CD4-positive, alpha-beta T cell treated with Interleukin-17A for 4 hours (primary cell): Measurements from ENCODE around the gene ETFA.

Source experiments
- DNase-seq: peaks from one replicate; pipeline ENCODE4 v3.0.0-alpha.2; 2020; ENCODE audit warnings: mixed read lengths

The ETFA gene

DNA sequence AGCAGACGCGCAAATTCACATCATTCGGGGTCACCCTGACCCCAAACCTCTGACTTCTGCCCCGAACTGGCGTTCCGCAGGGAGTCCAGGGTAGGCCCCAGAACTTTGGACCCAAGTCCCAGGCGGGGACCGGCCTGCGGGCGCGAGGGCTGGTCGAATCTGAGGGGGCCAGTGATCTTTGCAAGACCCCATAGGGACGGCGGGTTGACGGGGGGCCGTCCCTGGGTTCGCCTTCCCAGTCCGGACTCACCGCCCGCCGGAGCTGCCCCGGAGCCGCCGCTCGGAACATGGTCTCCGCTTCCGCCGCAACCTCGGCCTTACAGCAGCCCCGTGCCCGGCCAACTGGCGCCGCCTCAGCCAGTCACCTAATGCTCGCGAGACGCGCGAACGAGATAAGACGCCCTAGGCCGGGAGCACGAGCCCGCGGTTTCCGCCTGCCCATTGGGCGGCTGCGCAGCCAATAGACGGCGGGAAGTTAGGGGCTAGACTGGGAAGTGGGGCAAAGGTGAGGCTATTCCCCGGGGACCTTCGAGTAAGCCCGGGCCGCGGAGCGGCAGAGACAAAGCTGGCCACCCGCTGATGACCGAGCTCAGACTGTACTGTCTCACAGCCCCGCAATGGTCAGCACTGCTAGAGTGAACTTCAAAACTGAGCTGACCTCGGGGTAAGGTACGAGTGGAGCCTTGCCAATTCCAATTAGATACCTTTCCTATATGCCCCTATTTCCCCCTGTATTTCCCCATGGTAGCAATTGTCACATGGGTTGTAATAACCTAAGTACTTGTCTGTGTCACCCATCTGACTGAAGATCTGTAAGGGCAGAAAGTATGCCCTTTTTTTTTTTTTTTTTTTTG, at the start of gene ETFA:
TSS of gene ETFA (minus strand) at position 370 of the 854 bp plus-strand sequence. CDS start at position 289, 81 bp downstream.
- DNase-seq: peak; percentile 91

DNA sequence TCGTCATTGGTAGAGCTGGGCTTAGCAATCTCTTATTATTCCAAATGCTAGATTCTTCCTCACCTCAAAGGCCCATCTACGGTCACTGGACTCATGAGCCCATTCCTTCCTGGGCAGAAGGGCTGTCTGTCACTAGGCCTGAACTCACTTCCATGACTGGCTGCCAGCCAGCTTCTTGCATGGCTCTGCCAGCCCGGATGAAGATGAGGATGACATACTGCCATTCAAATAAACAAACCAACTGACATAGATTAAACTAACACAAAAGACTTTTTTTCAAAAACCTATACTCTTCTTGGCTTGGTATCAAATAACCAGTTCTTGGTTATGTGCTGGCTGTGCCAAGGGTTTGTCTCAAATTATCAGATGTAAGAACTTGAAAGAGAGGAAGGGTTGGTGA, 49.1 kb upstream of the ETFA start:
- DNase-seq: no peak

DNA sequence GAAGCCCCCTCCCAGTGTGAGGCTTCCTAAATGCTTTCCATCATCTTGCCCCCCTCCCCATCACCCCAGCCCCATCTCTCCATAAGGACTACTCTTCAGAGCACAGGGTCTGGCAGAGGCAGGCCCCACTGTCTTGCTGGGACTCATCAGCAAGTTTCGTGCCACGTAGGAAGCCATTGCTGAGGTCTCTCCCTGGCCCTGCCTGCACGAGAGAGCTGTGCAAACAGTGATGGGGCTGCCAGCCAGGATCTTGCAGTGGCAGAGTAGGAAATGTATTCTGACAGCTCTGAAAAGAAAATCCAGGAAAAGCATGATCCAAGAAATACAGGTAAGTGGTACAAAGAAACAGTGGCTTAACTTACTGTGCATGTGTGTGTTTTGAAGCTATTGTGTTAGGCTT, 47.9 kb upstream of the ETFA start:
- DNase-seq: no peak

DNA sequence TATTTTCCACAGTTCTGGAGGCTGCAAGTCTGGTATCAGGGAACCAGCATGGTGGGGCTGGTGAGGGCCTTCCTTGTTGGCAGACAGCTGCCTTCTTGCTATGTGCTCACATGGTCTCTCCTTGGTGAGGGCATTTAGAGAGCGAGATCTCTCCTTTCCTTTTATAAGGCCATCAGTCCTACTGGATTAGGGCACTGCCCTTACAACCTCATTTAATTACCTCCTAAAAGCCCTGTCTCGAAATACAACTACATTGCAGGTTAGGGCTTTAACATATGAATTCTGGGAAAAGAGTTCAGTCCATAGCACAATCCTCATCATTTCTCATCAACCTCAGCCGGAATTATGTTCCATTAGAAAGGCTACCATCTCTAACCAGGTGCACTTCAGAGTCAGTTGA, 47.2 kb upstream of the ETFA start:
- no peak for DNase-seq

DNA sequence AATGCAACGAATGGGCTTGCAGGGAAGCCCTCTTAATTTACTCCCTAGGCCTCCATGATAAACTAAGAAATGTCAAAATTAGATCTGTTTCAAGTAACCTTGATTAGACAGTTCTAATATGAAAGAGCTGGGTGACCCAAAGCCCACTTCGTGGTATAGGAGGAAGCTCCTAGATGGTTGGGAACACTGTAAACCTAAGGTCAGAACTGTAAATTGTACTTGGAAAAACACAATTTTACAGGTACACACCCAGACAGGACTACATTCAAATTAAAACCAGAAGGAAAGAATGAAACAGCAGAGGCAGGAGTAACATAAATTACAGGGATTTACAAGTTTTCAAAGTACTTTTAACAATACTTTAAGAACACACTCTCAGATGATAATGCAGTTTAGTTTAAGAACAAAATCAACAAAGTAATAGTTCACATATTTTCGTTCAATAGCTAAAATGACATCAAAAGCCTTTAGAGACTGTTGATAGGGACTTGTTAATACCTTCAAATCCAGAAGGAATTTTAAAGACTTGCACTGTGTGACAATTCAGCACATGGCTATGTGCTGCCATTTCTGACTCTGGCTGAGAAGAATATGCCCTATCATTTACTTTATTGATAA, 43.7 kb upstream of the ETFA start:
- DNase-seq: no peak

DNA sequence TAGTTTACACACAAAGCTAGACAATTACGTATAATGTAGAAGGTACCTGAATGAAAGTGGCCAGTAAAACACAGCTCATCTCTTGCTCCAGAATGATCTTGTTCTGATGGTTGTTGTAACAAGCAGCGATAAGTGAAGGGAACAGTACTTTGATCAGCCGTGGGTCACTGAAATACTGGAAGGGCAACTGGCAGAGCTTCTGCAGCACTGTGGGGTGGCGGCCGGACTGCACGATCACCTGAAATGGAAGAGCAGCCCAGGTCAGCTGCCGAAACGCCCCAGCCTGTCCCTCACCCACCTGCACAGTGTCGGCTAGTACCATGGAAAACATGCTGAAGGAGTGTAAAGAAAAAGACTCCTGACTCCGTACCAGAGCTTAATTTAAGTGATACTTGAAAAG, 42.6 kb upstream of the ETFA start:
- DNase-seq: no peak

DNA sequence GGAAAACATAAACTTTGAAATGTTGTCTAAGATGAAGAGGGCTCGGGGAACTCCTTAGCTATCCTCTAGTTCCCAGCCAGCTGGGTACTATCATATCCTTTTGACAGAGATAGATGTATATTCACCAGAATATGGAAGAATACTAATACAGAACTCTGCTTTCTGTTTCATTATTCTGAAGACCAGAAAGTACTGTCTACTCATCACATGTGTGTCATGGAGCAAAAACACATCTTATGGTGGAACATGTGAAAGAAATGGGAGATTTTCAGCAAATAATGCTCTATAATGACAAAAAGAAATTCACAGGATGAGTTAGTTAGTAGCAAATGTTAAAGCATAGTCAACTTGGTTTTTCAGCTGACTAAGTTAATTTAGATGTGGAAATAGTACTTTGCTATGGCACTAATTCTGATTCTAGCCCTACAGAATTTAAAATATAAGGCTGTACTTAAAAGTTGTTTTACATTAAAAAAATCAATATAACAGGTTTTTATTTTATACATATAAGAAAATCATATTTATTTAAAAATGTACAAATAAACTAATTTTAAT, 41.8 kb upstream of the ETFA start:
- DNase-seq: no peak

DNA sequence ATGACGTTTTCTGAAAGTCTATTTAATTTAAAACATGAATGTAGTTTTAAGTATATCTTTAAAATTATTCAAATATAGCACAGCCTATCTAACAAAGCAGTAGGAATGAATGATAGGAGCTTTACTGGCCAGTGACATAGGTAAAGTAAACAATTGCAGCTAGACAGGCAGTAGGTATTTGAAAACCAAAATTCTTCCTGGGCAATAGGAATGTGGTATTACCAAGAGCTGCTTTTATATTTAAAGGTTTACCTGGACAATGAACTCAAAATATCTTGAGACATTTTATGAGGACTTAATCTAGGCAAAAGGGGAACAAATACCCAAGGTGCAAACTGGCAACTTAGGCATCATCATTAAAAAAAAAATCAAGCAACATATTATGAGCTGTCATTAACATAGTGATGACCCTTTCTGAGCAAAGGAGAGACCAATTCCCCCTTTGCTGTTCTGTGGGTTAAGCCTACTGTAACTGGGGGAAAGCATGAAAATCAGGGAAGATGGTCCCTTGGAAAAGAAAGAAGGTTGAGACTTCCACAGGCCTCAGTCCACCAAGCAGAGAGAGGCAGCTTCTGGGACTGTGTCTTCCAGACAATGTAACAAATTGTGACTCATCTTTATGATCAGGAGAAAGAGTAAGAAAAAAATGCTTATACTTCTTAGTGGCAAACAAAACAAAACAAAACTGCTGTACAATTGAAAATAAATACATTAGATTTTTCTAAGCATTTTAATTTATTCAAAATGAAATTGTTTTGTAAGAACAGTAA, 38.2 kb upstream of the ETFA start:
- DNase-seq: no peak

DNA sequence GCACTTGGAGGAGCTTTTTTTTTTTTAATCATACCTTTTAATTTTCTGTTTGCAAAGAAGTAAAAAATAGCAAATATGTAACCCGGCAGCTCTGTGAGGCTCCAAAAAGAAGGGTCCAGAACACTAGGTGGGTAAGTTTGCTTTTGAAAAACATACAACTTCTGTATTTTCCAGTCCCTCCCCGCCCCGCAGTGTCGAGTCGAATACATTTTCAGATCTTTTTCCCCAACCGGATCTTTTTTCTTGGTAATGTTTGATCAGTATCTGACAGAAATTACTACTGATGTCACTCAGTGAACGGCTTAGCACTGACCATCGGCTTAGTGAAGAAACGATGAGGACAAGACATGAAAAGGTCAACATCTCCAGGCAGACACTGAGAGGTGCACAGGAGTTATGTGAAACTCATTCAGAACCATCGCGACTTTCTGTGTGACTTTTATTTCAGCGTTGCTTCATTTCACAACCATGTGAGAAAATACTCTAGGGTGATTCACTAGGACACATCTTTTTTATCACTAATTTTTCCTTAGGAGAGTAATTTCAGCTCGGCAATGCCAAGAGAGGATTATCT, 36.3 kb upstream of the ETFA start:
- no peak for DNase-seq

DNA sequence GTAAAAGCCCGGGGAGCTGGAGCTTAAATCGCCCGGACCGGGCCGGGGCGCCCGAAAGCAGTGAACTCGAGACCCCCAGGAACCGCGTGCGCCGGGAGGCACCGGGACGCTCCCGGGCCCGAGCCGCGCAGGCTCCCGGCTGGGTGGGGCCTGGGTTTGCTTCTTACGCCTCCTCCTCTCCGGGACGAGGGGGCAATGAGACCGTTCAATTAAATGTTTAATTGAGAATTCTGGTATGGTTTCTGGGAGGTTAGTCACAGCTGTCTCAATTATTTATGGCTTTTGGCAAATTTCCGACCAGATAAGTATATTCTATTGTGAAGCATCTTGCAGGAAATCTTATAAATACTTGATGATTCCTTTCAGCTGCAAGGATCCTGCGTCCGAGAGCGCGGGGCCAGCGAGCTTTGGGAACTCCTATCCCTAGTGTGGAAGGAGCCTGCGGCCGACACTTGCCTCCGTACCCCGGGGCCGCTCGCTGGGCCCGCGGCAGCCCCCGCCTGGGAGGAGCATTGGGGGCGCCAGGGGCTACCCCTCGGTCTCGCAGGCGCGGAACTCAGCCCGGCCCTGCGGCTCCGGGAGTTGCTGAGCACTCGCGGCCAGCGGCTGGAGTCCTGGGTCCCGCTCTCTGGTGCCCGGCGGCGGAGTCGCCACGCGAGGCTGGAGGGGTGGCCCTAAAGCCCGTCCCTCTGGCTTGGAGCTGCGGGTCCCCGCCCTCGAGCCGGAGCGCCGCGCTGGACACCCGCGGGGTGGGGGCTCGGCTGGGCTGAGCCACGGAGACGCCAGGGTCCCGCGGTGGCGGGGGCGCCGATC, 35.6 kb upstream of the ETFA start:
- DNase-seq: no peak

DNA sequence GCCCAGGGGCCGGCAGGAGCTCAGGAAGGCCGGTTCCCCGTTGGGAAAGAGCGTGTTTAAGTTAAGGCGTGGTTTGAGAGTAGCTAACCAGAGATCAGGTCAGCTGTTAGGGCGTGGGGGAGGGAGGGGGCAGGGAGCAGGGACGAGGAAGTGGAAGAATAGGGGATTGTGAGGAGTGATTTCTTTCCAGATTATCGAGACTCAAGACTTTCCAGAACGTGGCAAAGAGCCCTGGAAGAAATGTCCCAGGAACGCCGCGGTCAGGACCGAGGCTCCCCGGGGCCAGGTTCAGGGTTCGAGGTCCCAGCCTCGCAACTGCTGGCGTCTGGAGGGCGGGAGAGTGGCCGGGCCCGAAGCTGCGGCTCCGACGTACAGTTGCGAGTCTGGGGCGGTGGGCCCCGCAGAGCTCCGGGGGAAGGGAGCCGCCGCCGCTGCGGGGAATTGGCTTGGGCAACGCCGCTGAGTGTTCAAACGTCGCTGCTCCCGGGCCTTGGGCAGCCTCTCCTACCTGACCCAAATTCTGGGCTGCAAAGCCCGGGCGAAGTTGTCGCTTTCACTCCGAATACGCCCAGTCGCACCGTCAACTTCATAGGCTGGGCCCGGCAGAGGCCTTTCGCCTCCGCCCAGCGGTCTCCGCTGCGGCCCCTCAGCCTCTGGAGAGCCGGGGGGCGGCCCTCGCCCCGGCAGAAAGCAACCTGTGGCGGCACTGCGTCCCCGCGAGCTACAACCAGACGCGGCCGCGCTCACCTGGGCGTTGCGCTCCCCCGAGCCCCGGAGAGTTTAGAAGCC, 34.8 kb upstream of the ETFA start:
- DNase-seq: peak; percentile 11

DNA sequence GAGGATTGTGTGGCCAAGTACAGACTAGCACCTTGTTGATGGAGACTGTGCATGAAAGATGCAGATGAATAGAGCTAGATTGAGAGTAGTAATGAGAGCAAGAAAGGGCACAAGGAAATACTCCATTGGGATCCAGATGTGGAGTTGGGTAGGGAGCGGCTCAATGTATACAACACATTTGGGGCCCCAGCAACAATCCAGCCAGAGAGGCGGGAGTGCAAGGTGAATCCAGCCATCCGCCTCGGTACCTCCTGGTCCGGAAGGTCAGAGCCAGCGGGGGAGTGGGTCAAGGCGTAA, 34.3 kb upstream of the ETFA start:
- DNase-seq: no peak

DNA sequence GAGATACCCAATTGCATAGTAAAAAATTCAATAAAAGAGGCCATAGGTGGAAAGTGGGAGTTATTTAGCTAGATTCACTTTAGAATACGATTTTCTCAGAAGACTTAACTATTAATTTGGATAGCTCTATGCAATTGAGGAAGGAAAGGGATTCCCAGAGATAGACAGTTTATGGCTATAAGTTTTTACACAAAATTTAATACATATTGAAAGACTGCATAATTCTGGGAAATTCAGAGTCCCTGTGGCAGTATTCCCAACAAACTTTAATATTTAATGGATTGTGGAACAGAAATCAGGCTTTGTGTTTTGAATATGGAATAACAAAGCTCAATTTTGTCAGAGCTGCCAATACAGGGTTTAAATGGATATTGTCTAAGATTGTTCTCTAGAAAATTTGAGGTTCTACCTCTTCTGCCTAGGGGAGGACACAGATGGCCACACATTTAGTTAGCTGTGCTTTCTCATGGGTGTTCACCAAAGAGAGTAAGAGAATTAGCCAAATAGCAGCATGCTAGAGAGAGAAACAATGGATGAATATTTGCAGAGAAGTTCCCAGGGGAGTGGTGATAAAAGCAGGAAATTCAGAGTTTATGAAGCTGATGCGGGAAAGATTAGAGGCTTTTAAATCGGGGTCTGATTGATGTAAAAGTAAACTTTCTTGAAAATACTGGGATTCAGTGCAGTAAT, 33.8 kb upstream of the ETFA start:
- DNase-seq: no peak

DNA sequence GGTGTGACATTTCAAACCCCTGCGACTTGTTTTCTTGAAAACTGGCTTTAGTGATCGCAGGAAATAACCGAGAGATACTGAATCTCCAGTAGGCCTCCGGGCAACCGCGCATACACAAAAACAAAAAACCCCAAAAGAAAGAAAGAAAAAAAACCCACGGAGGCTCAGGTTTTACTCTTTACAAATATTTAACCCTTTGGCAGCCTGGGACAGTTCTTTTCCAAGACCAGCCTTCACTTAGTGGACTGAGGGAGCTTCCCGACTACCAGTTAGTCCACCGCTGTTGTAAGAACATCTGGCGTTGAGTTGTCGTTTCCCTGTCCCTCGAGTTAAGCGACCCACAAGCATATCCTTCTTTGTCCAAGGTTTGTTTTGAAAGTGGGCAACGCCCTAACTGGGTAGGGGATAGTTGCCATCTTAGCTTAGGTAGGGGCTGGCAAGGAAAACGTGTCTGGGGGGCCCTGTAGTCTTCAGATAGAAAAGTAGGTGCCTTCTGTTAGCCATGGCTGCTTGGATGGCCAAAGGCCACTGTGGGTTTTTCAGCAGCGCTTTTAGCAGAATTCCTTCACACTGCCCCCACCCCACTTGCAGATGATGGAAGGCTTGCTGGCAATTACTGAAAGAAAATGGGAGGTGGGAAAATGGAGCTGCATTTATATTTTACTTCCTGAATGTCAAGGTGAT, 32.2 kb upstream of the ETFA start:
- no peak for DNase-seq

DNA sequence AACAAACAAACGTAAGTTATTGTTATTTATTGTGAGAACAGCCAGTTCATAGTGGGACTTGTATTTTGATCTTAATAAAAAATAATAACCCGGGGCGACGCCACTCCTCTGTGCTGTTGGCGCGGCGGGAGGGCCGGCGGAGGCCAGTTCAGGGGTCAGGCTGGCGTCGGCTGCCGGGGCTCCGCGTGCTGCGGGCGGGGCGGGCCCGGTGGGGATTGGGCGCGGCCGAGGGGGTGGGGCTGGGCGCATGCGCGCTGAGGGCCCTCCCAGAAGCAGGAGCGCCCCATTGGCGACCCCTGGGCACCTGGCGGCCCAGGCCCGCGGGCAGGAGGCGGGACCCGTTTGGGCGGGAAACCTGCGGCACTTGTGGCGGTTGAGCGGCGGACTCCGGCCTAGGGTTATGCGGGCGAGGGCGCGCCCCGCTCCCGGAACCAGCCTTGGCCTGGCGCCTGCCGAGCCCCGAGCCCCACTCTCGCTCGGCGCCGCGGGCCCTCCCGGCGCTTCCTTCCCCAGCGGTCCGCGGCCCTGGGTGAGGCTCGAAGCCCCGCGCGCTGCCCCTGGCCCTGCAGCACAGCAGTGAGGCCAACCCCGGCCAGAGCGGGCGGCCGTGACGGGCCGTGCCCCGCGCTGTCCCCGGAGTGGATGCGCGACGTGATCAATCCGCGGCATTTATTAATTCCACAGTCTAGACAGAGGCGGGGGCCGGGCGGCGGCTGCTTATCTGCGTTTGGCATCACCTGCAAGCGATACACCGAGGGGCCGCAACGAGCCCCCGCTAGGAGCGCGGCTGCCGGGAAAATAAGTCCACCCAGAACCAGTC, 31.3 kb upstream of the ETFA start:
- peak; percentile 14 for DNase-seq

DNA sequence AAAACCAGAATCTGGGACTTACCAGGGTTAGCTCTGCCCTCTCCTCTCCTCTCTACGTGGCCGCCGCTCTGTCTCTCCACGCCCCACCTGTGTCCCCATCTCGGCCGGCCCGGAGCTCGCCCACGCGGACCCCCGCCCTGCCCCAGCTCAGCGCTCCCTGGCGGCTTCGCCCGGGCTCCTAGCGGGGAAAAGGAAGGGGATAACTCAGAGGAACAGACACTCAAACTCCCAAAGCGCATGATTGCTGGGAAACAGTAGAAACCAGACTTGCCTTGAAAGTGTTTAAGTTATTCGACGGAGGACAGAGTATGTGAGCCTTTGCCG, 30.8 kb upstream of the ETFA start:
- DNase-seq: no peak

DNA sequence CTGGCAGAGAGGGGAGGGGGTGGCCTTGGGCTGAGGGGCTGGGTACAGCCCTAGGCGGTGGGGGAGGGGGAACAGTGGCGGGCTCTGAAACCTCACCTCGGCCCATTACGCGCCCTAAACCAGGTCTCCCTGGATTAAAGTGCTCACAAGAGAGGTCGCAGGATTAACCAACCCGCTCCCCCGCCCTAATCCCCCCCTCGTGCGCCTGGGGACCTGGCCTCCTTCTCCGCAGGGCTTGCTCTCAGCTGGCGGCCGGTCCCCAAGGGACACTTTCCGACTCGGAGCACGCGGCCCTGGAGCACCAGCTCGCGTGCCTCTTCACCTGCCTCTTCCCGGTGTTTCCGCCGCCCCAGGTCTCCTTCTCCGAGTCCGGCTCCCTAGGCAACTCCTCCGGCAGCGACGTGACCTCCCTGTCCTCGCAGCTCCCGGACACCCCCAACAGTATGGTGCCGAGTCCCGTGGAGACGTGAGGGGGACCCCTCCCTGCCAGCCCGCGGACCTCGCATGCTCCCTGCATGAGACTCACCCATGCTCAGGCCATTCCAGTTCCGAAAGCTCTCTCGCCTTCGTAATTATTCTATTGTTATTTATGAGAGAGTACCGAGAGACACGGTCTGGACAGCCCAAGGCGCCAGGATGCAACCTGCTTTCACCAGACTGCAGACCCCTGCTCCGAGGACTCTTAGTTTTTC, 30.2 kb upstream of the ETFA start:
- DNase-seq: peak; percentile 13

DNA sequence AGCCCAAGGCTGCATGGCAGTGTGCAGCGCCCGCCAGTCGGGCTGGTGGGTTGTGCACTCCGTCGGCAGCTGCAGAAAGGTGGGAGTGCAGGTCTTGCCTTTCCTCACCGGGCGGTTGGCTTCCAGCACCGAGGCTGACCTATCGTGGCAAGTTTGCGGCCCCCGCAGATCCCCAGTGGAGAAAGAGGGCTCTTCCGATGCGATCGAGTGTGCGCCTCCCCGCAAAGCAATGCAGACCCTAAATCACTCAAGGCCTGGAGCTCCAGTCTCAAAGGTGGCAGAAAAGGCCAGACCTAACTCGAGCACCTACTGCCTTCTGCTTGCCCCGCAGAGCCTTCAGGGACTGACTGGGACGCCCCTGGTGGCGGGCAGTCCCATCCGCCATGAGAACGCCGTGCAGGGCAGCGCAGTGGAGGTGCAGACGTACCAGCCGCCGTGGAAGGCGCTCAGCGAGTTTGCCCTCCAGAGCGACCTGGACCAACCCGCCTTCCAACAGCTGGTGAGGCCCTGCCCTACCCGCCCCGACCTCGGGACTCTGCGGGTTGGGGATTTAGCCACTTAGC, 29.6 kb upstream of the ETFA start:
- peak; percentile 53 for DNase-seq
